Activated naive CD8-positive, alpha-beta T cell treated with anti-CD3 and anti-CD28 coated beads for 36 hours (primary cell): Measurements from ENCODE around the gene CTNNA2. TPM values are rescaled to one million over a fixed set of nuclear protein-coding genes. Genes with fewer than 3 reads are reported as not detected.

ENCODE experiments used
- DNase-seq: peaks from one replicate; pipeline ENCODE4 v3.0.0; 2021
- H3K27ac Mint-ChIP-seq: one replicate; pipeline ENCODE4 v1.8.0; 2022; ENCODE audit warnings: mild to moderate bottlenecking, moderate library complexity, mixed read lengths
- H3K27me3 Mint-ChIP-seq: one replicate; pipeline ENCODE4 v1.8.0; 2022; ENCODE audit warnings: mild to moderate bottlenecking, mixed read lengths
- H3K36me3 Mint-ChIP-seq: one replicate; pipeline ENCODE4 v1.8.0; 2021; ENCODE audit warnings: mild to moderate bottlenecking, mixed read lengths
- H3K4me1 Mint-ChIP-seq: one replicate; pipeline ENCODE4 v1.8.0; 2021; ENCODE audit warnings: mixed read lengths
- H3K4me3 Mint-ChIP-seq: one replicate; pipeline ENCODE4 v1.8.0; 2022; ENCODE audit warnings: mild to moderate bottlenecking, moderate library complexity, mixed read lengths
- H3K9me3 Mint-ChIP-seq: one replicate; pipeline ENCODE4 v1.8.0; 2022; ENCODE audit warnings: mixed read lengths
- total RNA-seq, 2 experiments: library from RNA; stranded (reverse); gene quantifications; one replicate each; pipeline ENCODE4 v1.2.3, GENCODE V29; 2021

The CTNNA2 gene
- total RNA-seq, 2 experiments from 2014 or later = not detected

DNA sequence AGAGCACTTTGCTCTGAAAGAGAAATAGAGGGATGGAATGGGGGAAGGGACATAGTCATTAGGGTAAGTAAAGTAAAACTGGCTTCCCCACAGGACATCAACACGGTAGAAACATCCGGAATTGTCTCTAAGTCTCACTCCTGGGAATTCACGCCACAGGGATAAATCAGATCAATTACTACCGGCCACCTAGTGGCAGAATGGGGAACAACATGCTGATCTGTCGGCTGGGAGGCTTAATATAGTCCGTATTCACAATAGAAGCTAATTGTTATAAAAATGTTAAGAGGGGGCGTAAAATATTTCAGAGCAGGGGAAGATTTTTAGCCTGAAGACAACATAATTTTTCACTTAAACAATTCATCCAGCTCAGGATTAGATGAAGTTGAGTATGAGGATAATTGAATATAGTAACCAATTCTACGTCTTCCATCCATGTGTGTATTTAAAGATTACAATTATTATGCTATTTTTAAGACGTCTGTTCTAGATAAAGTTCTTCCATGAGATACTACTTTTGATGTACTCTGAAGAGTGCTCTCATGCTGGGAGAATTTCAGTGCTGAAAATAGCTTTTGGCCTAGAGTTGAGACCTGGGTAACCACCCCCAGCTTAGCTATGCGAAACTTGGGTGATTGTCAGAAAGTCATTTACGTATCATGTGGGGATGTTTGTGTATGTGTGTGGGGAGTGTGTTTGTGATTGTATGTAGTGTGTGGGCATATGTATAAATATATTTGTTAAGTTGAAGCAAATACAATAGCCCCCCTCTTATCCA is 726.0 kb downstream of the CTNNA2 start:
- H3K9me3 Mint-ChIP-seq = peaks cover 3% of the 10 kb centered on the region
- no peaks in the 10 kb centered on the region for H3K4me1 Mint-ChIP-seq
- no peaks in the 10 kb centered on the region for H3K36me3 Mint-ChIP-seq
- DNase-seq = no peak
- no peak overlapping the region for H3K4me3 Mint-ChIP-seq
- no peak overlapping the region for H3K27ac Mint-ChIP-seq
- no peaks in the 10 kb centered on the region for H3K27me3 Mint-ChIP-seq

DNA sequence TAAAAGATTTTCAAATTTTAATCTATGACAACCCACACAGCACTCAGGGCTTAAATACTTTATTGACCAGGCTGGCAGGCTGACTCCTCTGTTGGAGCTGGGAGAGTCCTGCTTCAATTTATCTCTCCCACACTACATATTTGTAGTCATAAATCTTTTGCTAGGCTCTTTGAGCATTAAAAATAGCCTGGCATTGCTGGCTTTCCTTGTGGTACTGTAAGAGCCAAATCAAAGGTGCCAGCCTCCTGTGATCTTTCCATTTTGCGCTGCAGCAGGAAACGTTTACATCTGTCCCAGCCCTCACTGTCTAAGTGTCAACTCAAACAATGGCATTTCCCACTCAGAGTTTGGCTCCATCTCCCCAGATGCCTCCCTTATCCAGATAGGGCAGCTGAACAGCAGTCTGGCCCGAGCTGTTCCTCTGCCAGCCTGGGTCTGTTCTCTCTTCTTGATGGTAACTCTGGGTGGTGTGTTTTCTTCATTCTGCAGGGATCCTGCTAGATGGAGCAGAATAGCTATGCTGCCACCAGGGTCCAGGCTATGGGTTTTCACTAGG is 729.6 kb downstream of the CTNNA2 start:
- H3K9me3 Mint-ChIP-seq = peaks cover 2% of the 10 kb centered on the region
- H3K4me1 Mint-ChIP-seq = no peaks in the 10 kb centered on the region
- H3K4me3 Mint-ChIP-seq = no peak overlapping the region
- no peaks in the 10 kb centered on the region for H3K27me3 Mint-ChIP-seq
- H3K27ac Mint-ChIP-seq = no peak overlapping the region
- DNase-seq = no peak
- no peaks in the 10 kb centered on the region for H3K36me3 Mint-ChIP-seq

GRCh38 chr2:80244905-80245584 is 732.2 kb downstream of the CTNNA2 start:
- no peak for DNase-seq
- H3K27ac Mint-ChIP-seq = no peak overlapping the region
- no peaks in the 10 kb centered on the region for H3K4me1 Mint-ChIP-seq
- H3K27me3 Mint-ChIP-seq = no peaks in the 10 kb centered on the region
- no peak overlapping the region for H3K4me3 Mint-ChIP-seq
- H3K36me3 Mint-ChIP-seq = no peaks in the 10 kb centered on the region
- H3K9me3 Mint-ChIP-seq = no peaks in the 10 kb centered on the region

DNA sequence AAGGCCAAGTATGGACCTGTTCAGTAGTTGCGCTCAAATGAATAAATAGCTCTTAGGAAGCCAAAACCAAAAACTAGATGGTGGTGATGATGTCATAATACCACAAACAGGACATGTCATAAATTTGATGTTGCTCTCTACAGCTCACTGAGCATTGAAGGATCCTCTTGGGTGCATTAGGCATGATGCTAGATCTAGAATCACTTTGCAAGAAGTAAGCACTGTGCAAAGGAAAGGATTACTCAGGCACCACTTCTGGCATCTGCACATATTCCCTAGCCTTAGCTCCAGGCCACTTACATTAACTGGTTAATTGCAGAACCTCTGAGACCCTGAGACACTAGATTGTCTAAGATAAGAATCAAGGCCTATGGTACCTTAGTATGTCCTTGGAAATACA is 733.7 kb downstream of the CTNNA2 start:
- H3K4me3 Mint-ChIP-seq = no peak overlapping the region
- H3K27me3 Mint-ChIP-seq = no peaks in the 10 kb centered on the region
- no peaks in the 10 kb centered on the region for H3K4me1 Mint-ChIP-seq
- no peaks in the 10 kb centered on the region for H3K36me3 Mint-ChIP-seq
- H3K27ac Mint-ChIP-seq = no peak overlapping the region
- no peaks in the 10 kb centered on the region for H3K9me3 Mint-ChIP-seq
- DNase-seq = no peak

GRCh38 chr2:80247339-80247738 is 734.5 kb downstream of the CTNNA2 start:
- Mint-ChIP-seq H3K27ac (no peak overlapping the region), H3K4me3 (no peak overlapping the region), H3K27me3 (no peaks in the 10 kb centered on the region), H3K4me1 (no peaks in the 10 kb centered on the region), H3K36me3 (no peaks in the 10 kb centered on the region), H3K9me3 (no peaks in the 10 kb centered on the region)
- DNase-seq = no peak

GRCh38 chr2:80248146-80248545 is 735.3 kb downstream of the CTNNA2 start:
- Mint-ChIP-seq H3K27me3 (no peaks in the 10 kb centered on the region), H3K27ac (no peak overlapping the region), H3K4me1 (no peaks in the 10 kb centered on the region), H3K36me3 (no peaks in the 10 kb centered on the region), H3K9me3 (no peaks in the 10 kb centered on the region), H3K4me3 (no peak overlapping the region)
- DNase-seq = no peak

DNA sequence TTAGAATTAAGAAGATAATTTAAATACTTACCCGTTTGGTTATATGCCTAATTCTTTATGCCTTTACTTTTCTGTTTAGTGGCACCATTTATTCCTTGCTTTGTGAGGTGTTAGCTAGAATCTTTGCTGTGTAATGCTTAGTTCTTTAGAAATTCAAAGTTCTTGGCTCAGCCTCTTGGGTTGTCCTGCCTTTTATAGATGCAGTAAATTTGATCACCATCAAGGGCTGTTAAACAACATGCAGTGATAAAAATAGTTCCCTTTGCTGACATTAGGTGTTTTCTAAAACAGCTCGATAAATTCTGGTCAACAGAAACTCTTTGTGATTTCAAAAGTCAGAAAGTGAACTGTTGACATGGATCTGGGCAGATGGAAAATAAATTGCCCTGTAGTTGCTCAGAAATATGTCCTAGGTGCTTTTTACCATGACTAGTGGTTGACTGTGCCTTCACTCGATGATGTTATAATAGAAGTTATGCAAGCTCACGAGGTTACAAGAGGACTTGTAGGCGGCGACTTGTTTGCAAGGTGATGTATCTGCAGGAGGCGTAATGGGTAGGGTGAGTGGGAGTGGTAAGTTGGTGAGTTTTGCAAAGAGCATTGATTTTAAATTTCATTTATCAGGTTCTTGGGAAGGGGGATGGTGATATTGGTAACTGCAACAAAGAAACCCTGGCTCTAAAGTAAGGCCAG is 739.6 kb downstream of the CTNNA2 start:
- Mint-ChIP-seq H3K27ac (no peak overlapping the region), H3K4me1 (no peaks in the 10 kb centered on the region), H3K36me3 (no peaks in the 10 kb centered on the region), H3K4me3 (no peak overlapping the region), H3K9me3 (no peaks in the 10 kb centered on the region), H3K27me3 (no peaks in the 10 kb centered on the region)
- DNase-seq = no peak

DNA sequence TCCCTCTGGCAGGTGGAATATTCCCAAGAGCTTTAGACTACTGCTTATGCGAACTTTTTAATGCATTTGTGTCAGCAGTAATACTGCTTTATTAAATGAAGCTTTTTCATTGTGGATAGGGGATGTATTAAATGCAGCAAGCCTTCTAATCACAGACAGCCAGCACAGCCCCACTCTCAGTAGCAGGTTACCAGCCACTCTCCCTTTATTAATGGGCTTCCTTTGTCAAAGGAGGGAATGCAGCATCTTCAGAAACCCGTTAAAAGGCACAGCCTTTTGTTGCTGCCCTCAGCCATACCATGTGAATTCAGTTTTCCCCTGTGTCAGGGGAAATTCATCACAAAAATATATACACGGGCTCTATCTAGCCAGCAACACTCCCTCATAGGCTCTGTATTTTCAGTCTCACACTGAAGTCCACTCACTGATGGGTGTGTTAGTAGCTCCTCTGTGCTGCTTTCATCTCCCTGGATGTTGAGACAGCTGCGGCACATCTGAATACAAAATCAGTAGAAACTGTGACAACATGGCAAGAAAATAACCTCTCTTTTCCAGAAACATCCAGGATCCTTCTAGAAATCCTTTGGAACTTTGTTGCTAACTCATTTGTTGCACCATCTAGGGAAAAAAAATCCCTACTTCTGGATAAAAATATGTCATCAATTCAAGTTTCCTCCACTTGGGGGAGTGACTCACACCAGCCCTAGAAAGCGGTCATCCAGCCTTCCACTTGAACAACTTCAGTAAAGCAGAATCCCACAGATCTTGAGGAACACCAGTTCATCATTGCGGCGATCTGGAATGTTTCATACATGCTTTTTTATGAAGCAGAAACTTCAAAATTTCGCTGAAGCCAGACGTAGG is 743.3 kb downstream of the CTNNA2 start:
- H3K4me1 Mint-ChIP-seq = no peaks in the 10 kb centered on the region
- no peak for DNase-seq
- H3K9me3 Mint-ChIP-seq = no peaks in the 10 kb centered on the region
- no peaks in the 10 kb centered on the region for H3K36me3 Mint-ChIP-seq
- H3K27ac Mint-ChIP-seq = no peak overlapping the region
- no peaks in the 10 kb centered on the region for H3K27me3 Mint-ChIP-seq
- H3K4me3 Mint-ChIP-seq = no peak overlapping the region

DNA sequence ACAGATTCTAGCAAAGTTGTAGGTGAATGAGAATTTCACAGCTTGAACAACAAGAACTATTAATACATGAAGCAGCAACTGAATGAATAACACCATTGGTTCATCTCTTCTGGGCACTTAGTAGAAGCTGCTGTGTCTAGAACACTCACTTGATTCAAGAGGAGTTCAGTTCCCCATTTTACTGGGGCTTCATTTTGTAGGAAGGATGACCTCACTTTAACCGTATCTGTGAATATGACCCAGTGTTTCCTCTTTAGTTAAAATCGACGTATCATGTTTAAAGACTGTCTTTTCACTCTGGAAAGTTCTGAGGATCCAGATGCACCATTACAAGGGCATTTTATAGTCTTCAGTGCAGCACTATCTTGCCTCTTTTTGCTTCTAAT is 743.9 kb downstream of the CTNNA2 start:
- no peak for DNase-seq
- H3K27me3 Mint-ChIP-seq = no peaks in the 10 kb centered on the region
- H3K27ac Mint-ChIP-seq = no peak overlapping the region
- H3K36me3 Mint-ChIP-seq = no peaks in the 10 kb centered on the region
- no peaks in the 10 kb centered on the region for H3K4me1 Mint-ChIP-seq
- no peak overlapping the region for H3K4me3 Mint-ChIP-seq
- no peaks in the 10 kb centered on the region for H3K9me3 Mint-ChIP-seq

DNA sequence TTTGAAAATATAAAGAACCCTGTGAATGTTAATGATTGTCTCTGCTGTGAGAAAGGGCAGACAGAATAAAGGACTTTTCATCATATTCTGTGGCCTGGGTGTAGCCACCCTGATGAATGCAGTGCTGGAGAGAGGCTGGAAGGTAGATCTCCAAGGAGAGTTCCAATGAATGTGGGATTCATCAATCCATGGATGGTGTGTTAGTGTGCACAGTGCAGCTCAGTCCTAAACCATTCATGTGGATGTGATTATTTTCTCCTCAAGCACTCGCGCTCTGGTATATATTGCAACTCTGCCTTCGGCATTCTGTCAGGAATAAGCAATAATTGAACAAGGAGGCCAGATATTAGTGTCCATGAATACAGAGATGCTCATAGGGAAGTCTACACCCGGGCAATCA is 744.6 kb downstream of the CTNNA2 start:
- no peaks in the 10 kb centered on the region for H3K4me1 Mint-ChIP-seq
- H3K9me3 Mint-ChIP-seq = no peaks in the 10 kb centered on the region
- H3K36me3 Mint-ChIP-seq = no peaks in the 10 kb centered on the region
- no peak for DNase-seq
- no peak overlapping the region for H3K27ac Mint-ChIP-seq
- H3K27me3 Mint-ChIP-seq = no peaks in the 10 kb centered on the region
- no peak overlapping the region for H3K4me3 Mint-ChIP-seq

DNA sequence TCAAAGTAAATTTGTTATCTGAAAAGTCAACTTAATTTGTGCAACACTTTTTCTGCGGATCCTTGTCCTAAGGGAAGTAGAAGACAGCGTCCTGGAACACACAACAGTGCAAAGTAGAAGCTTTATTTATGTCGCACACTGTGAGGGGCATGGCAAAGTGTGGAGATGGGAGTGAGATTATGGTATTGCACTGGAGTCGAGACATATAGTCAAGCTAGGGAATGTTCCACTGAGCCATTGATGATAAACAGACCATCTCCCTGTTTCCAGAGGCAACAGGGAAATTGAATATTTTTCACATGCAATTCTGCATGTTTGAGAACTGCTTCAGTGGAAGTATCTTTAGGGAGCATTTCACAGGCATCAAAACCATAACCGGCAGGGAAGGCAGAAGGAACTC is 745.5 kb downstream of the CTNNA2 start:
- Mint-ChIP-seq H3K4me1 (no peaks in the 10 kb centered on the region), H3K27ac (no peak overlapping the region), H3K9me3 (no peaks in the 10 kb centered on the region), H3K36me3 (no peaks in the 10 kb centered on the region), H3K27me3 (no peaks in the 10 kb centered on the region), H3K4me3 (no peak overlapping the region)
- DNase-seq = no peak

DNA sequence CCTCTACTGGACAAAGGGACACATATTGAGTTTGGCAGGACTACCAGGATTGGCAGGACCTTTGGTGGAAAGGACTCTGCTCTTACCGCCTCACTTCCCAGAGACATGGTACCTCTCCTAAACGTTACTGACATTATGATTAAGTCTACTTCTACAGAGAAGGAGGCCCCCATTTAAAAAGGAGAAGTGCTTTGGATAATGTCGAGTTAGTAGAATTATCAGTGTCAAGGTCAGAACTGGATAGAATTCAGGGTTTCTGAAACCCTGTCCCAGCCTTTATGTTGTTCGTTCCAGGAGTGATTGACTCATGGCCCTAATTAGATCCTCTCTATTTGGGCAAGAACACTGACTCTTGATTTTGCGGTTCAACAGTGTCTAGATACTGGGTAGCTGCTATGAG is 745.9 kb downstream of the CTNNA2 start:
- H3K4me3 Mint-ChIP-seq = no peak overlapping the region
- H3K27me3 Mint-ChIP-seq = no peaks in the 10 kb centered on the region
- H3K27ac Mint-ChIP-seq = no peak overlapping the region
- H3K9me3 Mint-ChIP-seq = no peaks in the 10 kb centered on the region
- DNase-seq = no peak
- no peaks in the 10 kb centered on the region for H3K36me3 Mint-ChIP-seq
- H3K4me1 Mint-ChIP-seq = no peaks in the 10 kb centered on the region

DNA sequence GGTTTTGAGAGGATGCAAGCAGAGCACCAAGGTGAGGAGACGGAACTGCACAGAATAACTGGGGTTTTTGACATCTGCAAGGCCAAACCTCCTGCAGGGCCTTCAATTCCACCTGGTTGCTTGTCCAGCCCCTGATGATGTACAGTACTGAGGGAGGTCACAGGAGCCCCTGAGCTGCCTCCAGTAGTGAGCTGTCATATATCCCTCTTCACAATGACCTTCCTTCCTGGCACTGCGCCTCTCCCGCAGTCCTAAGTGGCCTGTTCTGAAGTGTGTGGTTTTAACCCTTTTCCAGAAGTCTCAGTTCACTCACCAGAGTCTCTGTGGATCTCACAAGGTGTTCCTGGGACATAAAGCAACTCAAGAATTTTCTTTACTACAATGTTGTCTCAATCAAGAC is 746.4 kb downstream of the CTNNA2 start:
- Mint-ChIP-seq H3K36me3 (no peaks in the 10 kb centered on the region), H3K4me3 (no peak overlapping the region), H3K4me1 (no peaks in the 10 kb centered on the region), H3K27me3 (no peaks in the 10 kb centered on the region), H3K27ac (no peak overlapping the region), H3K9me3 (no peaks in the 10 kb centered on the region)
- DNase-seq = no peak

GRCh38 chr2:80266231-80266630 is 753.4 kb downstream of the CTNNA2 start:
- peaks cover 5% of the 10 kb centered on the region for H3K9me3 Mint-ChIP-seq
- H3K4me1 Mint-ChIP-seq = no peaks in the 10 kb centered on the region
- no peaks in the 10 kb centered on the region for H3K27me3 Mint-ChIP-seq
- H3K4me3 Mint-ChIP-seq = no peak overlapping the region
- H3K36me3 Mint-ChIP-seq = no peaks in the 10 kb centered on the region
- no peak overlapping the region for H3K27ac Mint-ChIP-seq
- DNase-seq = no peak

- H3K27ac Mint-ChIP-seq = no peak overlapping the region
- H3K36me3 Mint-ChIP-seq = no peaks in the 10 kb centered on the region
- no peak overlapping the region for H3K4me3 Mint-ChIP-seq
- peaks cover 5% of the 10 kb centered on the region for H3K9me3 Mint-ChIP-seq
- no peak for DNase-seq
- no peaks in the 10 kb centered on the region for H3K4me1 Mint-ChIP-seq
- H3K27me3 Mint-ChIP-seq = no peaks in the 10 kb centered on the region
Observed at GRCh38 chr2:80269806-80270205, 757.0 kb downstream of the CTNNA2 start.
